ENCODE data around the gene PRKCE.

Gene PRKCE

DNA sequence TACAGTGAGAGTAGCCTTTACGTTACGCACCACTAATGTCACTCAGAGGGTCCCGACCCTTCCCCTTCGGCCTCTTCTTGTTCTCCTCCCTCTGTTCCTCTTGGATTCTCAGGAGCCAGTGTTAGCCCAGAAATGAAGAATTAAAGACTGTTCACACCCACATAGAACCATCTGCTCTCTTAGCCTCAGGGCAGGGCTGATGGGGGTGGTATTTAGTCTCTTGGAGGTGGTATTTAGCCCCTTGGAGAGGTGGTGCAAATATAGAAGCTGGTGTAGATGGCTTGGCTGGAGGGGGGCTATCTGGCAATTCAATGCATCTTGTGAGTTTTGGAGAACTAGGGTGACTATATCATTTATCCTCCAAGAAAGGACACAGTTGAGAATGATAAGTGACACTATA, 286.5 kb downstream of the PRKCE start:
- Histone ChIP-seq H3K36me3 (ENCODE audit: control insufficient read depth in 2 of 2, insufficient read depth in 2 of 2, low read length in 2 of 2) (no peaks in the 10 kb centered on the region), H3K9ac (ENCODE audit: low read length in 2 of 2) (no peak overlapping the region), H3K4me1 (ENCODE audit: control insufficient read depth, insufficient read depth, low read length) (peaks cover 41% of the 10 kb centered on the region), H3K27ac (ENCODE audit: low read length) (peak overlapping the region; percentile 75), H3K27me3 (ENCODE audit: control insufficient read depth in 1 of 2, insufficient read depth in 2 of 2, low read length in 2 of 2) (no peaks in the 10 kb centered on the region), H3K9me3 (ENCODE audit: control insufficient read depth in 2 of 2, low read length in 2 of 2) (no peaks in the 10 kb centered on the region), H3K4me3 (ENCODE audit: low read length in 2 of 2) (no peak overlapping the region)

- no peak overlapping the region for H3K9ac ChIP-seq (ENCODE audit: low read length in 2 of 2)
- peak overlapping the region; percentile 75 for H3K27ac ChIP-seq (ENCODE audit: low read length)
- peaks cover 46% of the 10 kb centered on the region for H3K4me1 ChIP-seq (ENCODE audit: control insufficient read depth, insufficient read depth, low read length)
- H3K27me3 ChIP-seq (ENCODE audit: control insufficient read depth in 1 of 2, insufficient read depth in 2 of 2, low read length in 2 of 2) = no peaks in the 10 kb centered on the region
- H3K4me3 ChIP-seq (ENCODE audit: low read length in 2 of 2) = peak overlapping the region in 1 of 2 donors; percentile 35
- H3K36me3 ChIP-seq (ENCODE audit: control insufficient read depth in 2 of 2, insufficient read depth in 2 of 2, low read length in 2 of 2) = no peaks in the 10 kb centered on the region
- no peaks in the 10 kb centered on the region for H3K9me3 ChIP-seq (ENCODE audit: control insufficient read depth in 2 of 2, low read length in 2 of 2)
Observed at GRCh38 chr2:45938649-45939511, 287.4 kb downstream of the PRKCE start.

- Histone ChIP-seq H3K27me3 (ENCODE audit: control insufficient read depth in 1 of 2, insufficient read depth in 2 of 2, low read length in 2 of 2) (no peaks in the 10 kb centered on the region), H3K4me1 (ENCODE audit: control insufficient read depth, insufficient read depth, low read length) (peaks cover 49% of the 10 kb centered on the region), H3K36me3 (ENCODE audit: control insufficient read depth in 2 of 2, insufficient read depth in 2 of 2, low read length in 2 of 2) (no peaks in the 10 kb centered on the region), H3K27ac (ENCODE audit: low read length) (no peak overlapping the region), H3K4me3 (ENCODE audit: low read length in 2 of 2) (no peak overlapping the region), H3K9me3 (ENCODE audit: control insufficient read depth in 2 of 2, low read length in 2 of 2) (no peaks in the 10 kb centered on the region), H3K9ac (ENCODE audit: low read length in 2 of 2) (no peak overlapping the region)
Observed at GRCh38 chr2:45941531-45942236, 290.2 kb downstream of the PRKCE start.

- Histone ChIP-seq H3K27me3 (ENCODE audit: control insufficient read depth in 1 of 2, insufficient read depth in 2 of 2, low read length in 2 of 2) (no peaks in the 10 kb centered on the region), H3K27ac (ENCODE audit: low read length) (no peak overlapping the region), H3K36me3 (ENCODE audit: control insufficient read depth in 2 of 2, insufficient read depth in 2 of 2, low read length in 2 of 2) (no peaks in the 10 kb centered on the region), H3K4me3 (ENCODE audit: low read length in 2 of 2) (no peak overlapping the region), H3K9ac (ENCODE audit: low read length in 2 of 2) (no peak overlapping the region), H3K9me3 (ENCODE audit: control insufficient read depth in 2 of 2, low read length in 2 of 2) (no peaks in the 10 kb centered on the region), H3K4me1 (ENCODE audit: control insufficient read depth, insufficient read depth, low read length) (peaks cover 48% of the 10 kb centered on the region)
Observed at GRCh38 chr2:45942237-45942738, 290.8 kb downstream of the PRKCE start.

DNA sequence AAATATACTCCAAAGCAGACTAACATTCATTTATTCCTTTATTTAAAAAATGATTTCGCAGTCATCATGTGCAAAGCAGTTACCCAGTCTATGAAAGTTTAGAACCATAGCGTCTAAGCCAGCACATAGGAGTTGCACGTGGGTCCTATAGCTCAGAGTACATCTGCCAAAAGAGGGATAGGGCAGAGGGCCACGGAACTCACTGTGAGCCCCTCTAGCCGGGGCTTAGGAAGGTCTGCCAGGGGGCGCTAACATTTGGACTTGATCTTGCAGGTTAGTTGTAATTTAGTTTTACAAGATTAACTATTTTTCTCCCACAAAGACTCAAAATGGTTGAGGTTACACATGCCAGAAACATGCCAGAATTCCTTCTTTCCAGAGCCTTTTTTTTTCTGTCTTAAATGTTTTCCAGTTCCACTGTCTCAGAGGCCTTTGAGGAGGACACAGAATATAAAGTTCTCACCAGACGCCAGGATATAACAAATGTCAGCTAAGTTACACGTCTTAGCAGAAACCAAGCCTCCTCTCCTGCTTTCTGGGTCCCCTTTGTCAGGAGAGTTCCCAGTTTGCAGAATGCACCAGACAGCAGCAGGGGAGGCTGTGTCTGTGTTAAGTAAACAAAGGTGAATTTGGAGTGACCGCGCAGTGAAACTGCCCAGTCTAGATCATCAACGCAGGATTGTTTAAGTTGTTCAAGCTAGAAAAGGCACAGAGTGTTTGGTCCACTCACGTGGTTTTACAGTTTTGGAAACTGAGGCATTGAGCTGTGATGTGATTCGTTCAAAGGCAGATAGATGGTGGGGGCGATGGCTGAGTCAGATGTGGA, 292.0 kb downstream of the PRKCE start:
- Histone ChIP-seq H3K9ac (ENCODE audit: low read length in 2 of 2) (no peak overlapping the region), H3K36me3 (ENCODE audit: control insufficient read depth in 2 of 2, insufficient read depth in 2 of 2, low read length in 2 of 2) (no peaks in the 10 kb centered on the region), H3K27ac (ENCODE audit: low read length) (peak overlapping the region; percentile 11), H3K9me3 (ENCODE audit: control insufficient read depth in 2 of 2, low read length in 2 of 2) (no peaks in the 10 kb centered on the region), H3K4me3 (ENCODE audit: low read length in 2 of 2) (peak overlapping the region in 1 of 2 donors; percentile 22), H3K4me1 (ENCODE audit: control insufficient read depth, insufficient read depth, low read length) (peaks cover 41% of the 10 kb centered on the region), H3K27me3 (ENCODE audit: control insufficient read depth in 1 of 2, insufficient read depth in 2 of 2, low read length in 2 of 2) (no peaks in the 10 kb centered on the region)

DNA sequence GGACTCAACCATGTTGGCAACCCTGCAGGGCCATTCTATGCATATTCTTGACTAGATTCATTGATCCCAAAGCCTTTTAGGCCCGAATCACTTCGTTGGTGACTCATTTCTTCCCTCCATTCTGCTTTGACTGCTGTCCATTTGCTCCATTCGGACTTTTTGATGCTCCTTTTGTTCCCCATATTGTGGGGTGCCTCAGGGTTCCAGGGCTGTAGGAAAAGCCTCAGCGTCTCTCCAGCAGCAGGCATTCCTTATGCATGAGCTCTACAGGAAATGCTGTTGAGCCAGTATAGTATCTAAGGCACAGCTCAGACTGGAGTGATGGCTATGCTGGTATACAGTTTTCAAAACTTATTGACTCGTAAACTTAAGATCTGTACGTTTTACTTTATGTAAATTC, 292.6 kb downstream of the PRKCE start:
- Histone ChIP-seq H3K27ac (ENCODE audit: low read length) (peak overlapping the region; percentile 11), H3K27me3 (ENCODE audit: control insufficient read depth in 1 of 2, insufficient read depth in 2 of 2, low read length in 2 of 2) (no peaks in the 10 kb centered on the region), H3K4me1 (ENCODE audit: control insufficient read depth, insufficient read depth, low read length) (peaks cover 36% of the 10 kb centered on the region)

DNA sequence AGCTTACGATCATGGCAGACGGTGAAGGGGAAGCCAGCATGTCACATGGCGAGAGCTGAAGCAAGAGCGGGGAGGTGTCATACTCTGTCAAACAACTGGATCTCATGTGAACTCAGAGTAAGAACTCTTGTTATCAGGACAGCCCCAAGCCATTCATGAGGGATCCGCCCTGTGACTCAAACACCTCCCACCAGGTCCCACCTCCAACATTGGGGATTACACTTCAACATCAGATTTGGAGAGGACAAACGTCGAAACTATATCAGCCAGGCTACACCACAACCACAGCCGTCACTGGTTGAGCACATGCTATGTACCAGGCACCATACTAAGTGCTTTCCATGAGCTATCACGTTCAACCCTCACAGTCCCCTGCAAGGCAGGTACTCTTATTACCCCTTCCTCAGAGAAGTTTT, 293.8 kb downstream of the PRKCE start:
- Histone ChIP-seq H3K4me1 (ENCODE audit: control insufficient read depth, insufficient read depth, low read length) (peaks cover 30% of the 10 kb centered on the region), H3K4me3 (ENCODE audit: low read length in 2 of 2) (no peak overlapping the region), H3K27ac (ENCODE audit: low read length) (no peak overlapping the region), H3K9ac (ENCODE audit: low read length in 2 of 2) (no peak overlapping the region), H3K36me3 (ENCODE audit: control insufficient read depth in 2 of 2, insufficient read depth in 2 of 2, low read length in 2 of 2) (no peaks in the 10 kb centered on the region), H3K9me3 (ENCODE audit: control insufficient read depth in 2 of 2, low read length in 2 of 2) (no peaks in the 10 kb centered on the region), H3K27me3 (ENCODE audit: control insufficient read depth in 1 of 2, insufficient read depth in 2 of 2, low read length in 2 of 2) (no peaks in the 10 kb centered on the region)

More for the DNA sequence above, 292.6 kb downstream of the PRKCE start:
- peak overlapping the region in 1 of 2 donors; percentile 29 for H3K9ac ChIP-seq (ENCODE audit: low read length in 2 of 2)
- H3K4me3 ChIP-seq (ENCODE audit: low read length in 2 of 2) = peak overlapping the region in 1 of 2 donors; percentile 22
- no peaks in the 10 kb centered on the region for H3K36me3 ChIP-seq (ENCODE audit: control insufficient read depth in 2 of 2, insufficient read depth in 2 of 2, low read length in 2 of 2)
- H3K9me3 ChIP-seq (ENCODE audit: control insufficient read depth in 2 of 2, low read length in 2 of 2) = no peaks in the 10 kb centered on the region

DNA sequence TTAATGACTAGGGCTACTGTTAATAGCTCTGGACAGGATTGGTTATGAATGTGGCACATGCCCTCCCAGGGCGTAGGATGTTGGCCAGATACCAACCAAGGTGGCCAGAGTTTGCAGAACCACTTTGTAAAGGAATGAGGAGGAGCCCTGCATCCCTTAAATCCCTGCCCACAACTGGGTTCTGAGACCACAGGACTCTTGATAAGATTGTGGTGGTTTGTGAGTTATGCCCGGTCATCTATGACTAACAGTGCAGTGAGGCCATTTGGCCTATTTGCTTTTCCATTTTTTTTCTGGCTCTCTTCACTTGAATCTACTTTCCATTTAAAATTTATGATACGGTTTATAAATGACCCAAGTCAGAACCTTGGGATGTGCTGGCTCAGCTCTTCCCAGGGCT, 294.5 kb downstream of the PRKCE start:
- Histone ChIP-seq H3K36me3 (ENCODE audit: control insufficient read depth in 2 of 2, insufficient read depth in 2 of 2, low read length in 2 of 2) (no peaks in the 10 kb centered on the region), H3K4me3 (ENCODE audit: low read length in 2 of 2) (no peak overlapping the region), H3K9ac (ENCODE audit: low read length in 2 of 2) (no peak overlapping the region), H3K9me3 (ENCODE audit: control insufficient read depth in 2 of 2, low read length in 2 of 2) (no peaks in the 10 kb centered on the region), H3K4me1 (ENCODE audit: control insufficient read depth, insufficient read depth, low read length) (peaks cover 30% of the 10 kb centered on the region), H3K27me3 (ENCODE audit: control insufficient read depth in 1 of 2, insufficient read depth in 2 of 2, low read length in 2 of 2) (no peaks in the 10 kb centered on the region), H3K27ac (ENCODE audit: low read length) (no peak overlapping the region)

DNA sequence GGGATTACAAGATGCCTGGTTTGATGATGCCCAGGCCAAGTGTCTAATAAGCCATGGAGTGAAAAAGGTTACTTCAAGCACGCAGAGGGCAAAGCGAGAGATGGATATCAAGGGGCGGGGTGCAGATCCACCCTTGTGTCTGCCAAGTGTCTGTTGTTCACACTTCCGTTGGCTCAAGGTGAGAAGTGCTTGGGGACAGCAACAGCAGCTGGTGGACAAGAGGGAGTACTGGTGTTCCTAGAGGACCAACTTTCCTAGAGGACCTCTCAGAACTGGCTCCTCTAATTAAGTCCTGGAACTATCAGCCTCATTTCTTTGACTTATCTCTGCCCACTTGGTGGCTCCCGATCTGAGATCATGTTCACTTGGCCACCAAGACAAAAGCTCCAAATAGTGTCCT, 299.1 kb downstream of the PRKCE start:
- H3K9me3 ChIP-seq (ENCODE audit: control insufficient read depth in 2 of 2, low read length in 2 of 2) = no peaks in the 10 kb centered on the region
- no peaks in the 10 kb centered on the region for H3K27me3 ChIP-seq (ENCODE audit: control insufficient read depth in 1 of 2, insufficient read depth in 2 of 2, low read length in 2 of 2)
- no peak overlapping the region for H3K9ac ChIP-seq (ENCODE audit: low read length in 2 of 2)
- no peak overlapping the region for H3K27ac ChIP-seq (ENCODE audit: low read length)
- no peaks in the 10 kb centered on the region for H3K36me3 ChIP-seq (ENCODE audit: control insufficient read depth in 2 of 2, insufficient read depth in 2 of 2, low read length in 2 of 2)
- H3K4me1 ChIP-seq (ENCODE audit: control insufficient read depth, insufficient read depth, low read length) = peaks cover 5% of the 10 kb centered on the region
- no peak overlapping the region for H3K4me3 ChIP-seq (ENCODE audit: low read length in 2 of 2)

DNA sequence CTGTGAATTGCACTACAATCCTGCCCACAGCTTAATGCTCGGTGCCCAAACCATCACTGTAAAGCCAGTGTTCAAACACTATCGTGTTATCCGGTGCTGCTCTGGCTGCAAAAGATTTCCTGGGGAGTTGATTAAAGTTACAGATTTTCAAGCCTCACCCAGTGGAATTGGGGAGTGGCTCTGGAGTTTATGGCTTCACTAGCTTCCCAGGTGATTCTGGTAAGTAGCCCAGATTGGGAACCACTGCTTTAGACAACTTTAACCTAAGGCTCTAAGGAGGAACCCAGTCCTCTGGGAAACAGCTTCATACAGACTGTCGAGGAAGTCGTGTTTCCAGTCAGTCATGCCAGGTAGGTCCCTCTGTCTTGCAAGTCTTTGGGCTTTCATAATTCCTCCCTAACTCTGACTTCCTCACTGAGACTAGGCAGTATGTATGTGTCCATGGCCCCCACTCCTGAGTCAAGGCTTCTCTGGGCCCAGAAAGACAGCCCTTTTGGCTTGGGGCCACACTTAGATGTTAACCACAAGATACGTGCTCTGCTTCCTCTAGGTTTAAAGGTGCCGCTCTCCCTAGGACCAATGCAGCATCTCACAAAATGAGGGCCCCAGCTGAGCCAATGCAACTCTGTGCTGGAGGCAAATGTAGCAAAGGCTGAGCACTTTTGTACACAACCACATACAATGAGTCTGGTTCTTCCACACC, 299.7 kb downstream of the PRKCE start:
- Histone ChIP-seq H3K4me1 (ENCODE audit: control insufficient read depth, insufficient read depth, low read length) (peaks cover 3% of the 10 kb centered on the region), H3K36me3 (ENCODE audit: control insufficient read depth in 2 of 2, insufficient read depth in 2 of 2, low read length in 2 of 2) (no peaks in the 10 kb centered on the region), H3K4me3 (ENCODE audit: low read length in 2 of 2) (no peak overlapping the region), H3K9ac (ENCODE audit: low read length in 2 of 2) (no peak overlapping the region), H3K27me3 (ENCODE audit: control insufficient read depth in 1 of 2, insufficient read depth in 2 of 2, low read length in 2 of 2) (no peaks in the 10 kb centered on the region), H3K9me3 (ENCODE audit: control insufficient read depth in 2 of 2, low read length in 2 of 2) (no peaks in the 10 kb centered on the region), H3K27ac (ENCODE audit: low read length) (no peak overlapping the region)
